CD4-positive, alpha-beta T cell treated with Interleukin-15 for 1 hour (primary cell): Measurements from ENCODE around the gene XPC.

Experiments
- DNase-seq: peaks from one replicate; pipeline ENCODE4 v3.0.0-alpha.2; 2020

XPC gene

GRCh38 chr3:14169871-14170270 lies 8.5 kb downstream of the XPC start:
- DNase-seq: no peak

- no peak for DNase-seq
Measured at GRCh38 chr3:14169435-14169834, 9.0 kb downstream of the XPC start.

DNA sequence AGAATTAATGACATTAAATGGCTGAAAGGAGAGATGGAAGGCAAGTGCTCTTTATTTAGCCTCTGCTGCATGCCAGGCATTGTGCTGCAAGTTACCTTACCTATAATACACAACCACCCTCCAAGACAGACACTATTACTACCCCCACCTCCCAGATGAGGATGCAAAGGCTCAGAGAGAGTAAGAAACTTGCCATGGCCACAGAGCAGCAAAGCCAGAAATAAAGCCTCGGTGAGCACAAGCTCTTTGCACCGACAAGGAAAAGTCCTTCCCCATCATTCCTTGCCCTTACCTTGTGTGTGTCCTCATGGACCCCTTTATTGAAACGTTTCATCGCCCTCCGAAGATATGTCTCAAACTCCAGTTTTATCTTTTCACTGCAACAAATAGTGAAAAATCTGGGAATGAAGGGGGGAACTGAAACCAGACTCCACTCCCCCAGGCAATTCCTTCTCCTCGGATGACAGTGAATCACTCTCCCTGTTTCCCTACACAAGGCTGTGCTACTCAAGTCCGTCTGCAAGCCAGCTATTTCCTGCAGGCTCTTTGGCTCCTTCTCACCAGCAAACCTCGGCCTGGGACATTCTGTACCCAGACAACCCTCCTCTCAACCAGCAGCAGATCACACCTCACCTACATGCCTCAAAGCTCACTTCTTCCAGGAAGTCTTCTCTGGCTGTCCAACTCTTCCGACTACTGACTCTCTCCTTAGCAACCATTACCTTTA lies 11.4 kb downstream of the XPC start:
- no peak for DNase-seq

- no peak for DNase-seq
Measured at GRCh38 chr3:14162178-14162577, 16.2 kb downstream of the XPC start.

DNA sequence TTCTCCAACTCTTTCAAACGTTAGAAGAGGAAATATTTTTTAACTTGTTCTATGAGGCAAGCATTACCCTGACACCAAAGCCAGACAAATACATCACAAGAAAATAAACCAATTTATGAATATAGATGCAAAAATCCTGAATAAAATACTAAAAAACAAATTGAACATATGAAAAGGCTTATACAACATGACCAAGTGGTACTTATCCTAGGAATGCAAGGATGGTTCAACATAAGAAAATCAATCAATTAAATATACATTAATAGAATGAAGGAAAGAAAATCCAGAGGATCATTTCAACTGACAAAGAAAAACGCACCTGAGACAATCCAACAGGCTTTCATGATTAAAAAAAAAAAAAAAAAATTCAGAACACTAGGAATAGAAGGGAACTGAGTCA lies 17.1 kb downstream of the XPC start:
- DNase-seq: no peak

DNA sequence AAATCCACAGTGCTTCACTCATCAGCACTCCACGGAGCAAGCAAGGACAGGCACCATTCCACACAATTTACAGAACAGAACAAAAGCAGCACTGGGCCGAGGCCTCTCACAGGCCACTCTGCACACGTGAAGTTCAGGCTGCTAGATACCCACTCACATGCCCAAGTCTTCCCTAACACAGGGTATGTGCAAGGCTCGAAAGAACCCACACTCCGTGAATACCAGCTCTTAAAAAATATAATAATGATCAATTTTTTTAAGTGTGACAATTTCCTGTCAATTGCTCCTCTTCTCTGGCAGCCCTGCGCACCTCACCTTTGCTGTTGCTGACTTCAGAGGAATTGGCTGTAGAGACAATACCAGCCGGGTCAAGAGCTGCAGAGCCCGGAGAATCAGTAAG lies 19.0 kb downstream of the XPC start:
- DNase-seq: no peak

- DNase-seq: no peak
Measured at GRCh38 chr3:14158370-14158769, 20.0 kb downstream of the XPC start.

- DNase-seq: no peak
Measured at GRCh38 chr3:14157951-14158350, 20.4 kb downstream of the XPC start.

DNA sequence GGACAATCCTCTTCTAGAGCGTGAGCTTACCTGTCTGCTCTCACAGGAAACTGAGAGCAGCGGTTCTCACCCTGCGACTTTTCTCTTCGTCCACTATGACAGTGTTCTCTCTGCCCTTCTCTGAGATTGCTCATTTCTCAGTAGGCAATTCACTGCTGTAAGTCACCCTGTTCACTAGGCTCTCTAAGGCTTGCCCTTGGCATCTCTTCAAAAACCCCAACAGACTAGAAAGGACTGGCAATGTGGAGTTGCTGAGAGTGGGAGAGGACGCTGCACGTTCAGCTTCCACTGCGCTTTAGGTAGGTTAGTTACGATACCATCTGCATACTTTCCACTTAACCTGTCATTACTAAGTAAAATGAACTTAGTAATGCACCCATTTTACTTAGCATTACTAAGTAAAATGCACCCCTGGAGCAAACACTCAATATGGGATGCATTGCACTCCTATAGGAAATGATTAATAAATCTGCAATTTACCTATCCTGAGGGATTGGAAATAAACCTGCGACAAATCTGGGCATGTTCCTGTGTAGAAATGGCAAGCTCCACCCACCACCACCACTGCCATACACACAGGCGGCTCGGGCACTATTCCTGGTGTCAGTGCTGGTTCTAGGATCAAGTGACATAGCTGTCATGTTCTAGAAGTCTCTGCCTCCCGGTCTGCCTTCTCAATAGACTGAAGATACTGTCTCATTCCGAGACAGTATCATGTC lies 21.4 kb downstream of the XPC start:
- no peak for DNase-seq

- no peak for DNase-seq
Measured at GRCh38 chr3:14156201-14156600, 22.2 kb downstream of the XPC start.

DNA sequence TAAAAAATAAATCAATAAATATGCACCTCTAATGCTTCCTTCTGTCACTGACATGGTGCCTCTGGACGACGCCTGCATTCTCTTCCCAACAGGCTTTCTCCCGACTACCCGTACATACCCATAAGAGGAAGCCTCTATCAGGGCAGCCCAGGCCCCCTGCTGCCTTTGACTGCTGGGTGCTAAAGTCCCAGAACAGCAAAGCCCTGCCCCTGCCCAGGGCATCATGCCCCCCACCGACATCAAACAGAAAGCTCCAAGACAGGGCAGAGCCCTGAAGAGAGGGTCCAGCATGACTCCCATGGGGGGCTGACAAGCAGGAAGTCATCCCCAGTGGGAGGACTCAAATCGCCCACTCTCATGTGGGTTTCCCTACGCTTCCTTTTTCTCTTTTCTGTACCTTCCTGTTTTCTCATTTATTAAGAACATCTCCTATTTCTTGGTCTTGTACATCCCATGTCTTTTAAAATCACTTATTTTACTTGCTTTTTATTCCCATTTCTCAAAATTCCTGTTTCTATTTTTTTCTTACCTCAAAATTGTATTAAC lies 23.4 kb downstream of the XPC start:
- DNase-seq: no peak

GRCh38 chr3:14154276-14154675 lies 24.1 kb downstream of the XPC start:
- DNase-seq: no peak

GRCh38 chr3:14153663-14154062 lies 24.7 kb downstream of the XPC start:
- DNase-seq: no peak

DNA sequence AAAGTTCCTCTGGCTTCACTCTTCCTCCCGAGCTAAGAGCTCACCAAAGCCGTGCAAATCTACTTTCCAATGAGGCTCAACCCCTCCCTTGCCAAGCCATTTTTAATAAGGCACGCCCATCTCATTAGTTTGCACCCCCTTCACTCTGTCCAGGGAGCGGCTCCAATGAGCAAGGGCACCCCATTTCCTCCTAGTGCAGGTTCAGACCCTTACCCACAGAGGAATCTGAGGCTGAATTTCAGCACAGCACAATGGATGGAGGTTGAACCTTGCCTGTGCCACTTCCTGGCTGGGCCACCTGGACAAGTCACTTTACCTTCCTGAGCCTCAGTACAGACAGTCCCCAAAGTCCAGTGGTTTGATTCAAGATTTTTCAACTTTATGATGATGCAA lies 25.4 kb downstream of the XPC start:
- DNase-seq: no peak

DNA sequence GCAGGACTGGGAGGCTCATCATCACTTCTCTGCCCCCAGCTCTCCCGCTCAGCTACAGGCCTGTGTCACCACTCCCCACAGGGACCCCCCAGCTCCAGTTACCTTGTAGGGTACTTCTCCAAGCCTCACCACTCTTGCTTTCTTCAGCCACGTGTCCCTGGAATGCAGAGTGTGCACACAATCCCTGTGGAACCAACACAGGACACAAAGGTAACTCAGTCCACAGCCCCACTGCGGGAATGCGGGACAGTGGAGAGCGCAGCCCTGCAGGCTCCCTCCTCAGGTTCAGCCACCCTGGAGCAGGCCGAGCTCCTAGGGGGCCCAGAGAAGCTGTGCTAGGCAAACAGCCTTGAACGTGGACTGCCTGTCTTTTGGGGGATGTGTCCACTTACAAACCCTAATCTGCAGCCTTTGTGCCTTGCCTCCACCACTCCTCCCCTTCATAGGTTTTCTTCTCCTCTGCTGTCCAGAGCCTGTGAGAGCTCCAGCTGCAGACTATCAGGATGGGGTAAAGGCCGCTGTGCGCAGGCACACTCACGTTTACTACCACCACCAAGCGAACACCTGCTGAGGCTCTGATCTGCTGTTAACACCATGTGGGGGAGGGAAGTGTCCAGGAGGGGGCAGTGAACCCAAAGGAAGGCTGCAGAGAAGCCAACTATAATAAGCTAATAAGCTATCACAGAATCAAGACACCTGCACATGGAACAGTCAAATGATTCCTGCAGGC lies 26.0 kb downstream of the XPC start:
- no peak for DNase-seq

DNA sequence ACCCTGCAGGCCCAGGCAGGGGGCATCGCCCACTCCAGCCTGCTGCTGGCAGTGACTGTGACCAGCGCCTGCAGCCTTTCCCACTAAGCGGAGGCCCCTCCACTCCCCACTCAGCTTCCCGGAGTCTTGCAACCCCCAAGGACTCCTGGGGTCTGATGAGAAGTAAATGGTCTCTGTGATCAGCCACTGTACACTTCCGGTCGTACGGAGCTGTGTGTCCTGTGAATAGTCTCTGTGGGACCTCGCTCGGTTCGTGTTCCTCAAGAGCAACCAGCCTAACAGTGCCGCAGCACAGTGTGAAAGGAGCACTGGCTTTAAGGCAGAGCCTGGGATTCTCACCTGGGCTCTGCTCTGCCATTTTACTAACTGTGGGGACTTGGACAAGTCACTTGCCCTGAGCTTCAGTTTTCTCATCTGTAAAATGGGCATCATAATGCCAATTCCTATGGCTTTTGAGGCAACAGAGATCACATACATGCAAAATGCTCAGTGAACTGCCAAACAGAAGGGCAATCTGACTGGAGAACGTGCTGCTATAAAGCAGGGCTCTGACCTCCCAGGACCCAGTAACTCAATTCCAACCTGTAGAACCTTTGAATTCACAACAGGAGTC lies 26.8 kb downstream of the XPC start:
- no peak for DNase-seq

GRCh38 chr3:14150491-14151230 lies 27.7 kb downstream of the XPC start:
- DNase-seq: no peak

DNA sequence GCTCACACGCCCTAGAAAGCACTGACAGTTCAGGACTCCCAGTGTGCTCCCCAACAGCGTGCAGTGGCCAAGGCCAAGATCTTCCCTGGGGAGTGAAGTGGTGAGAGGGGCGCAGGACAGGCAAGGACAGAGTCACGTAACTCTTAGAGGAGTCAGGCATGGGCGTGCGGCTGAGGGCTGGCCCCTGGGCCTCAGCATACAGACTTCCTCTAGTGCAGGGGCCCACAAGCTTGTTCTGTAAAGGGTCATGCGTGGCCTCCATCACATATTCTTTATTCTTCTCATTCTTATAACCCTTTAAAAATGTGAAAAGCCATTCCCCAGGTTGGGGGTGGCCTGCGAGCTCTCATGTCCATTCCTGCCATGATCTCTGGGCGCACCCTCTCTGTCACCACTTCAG lies 28.3 kb downstream of the XPC start:
- no peak for DNase-seq

DNA sequence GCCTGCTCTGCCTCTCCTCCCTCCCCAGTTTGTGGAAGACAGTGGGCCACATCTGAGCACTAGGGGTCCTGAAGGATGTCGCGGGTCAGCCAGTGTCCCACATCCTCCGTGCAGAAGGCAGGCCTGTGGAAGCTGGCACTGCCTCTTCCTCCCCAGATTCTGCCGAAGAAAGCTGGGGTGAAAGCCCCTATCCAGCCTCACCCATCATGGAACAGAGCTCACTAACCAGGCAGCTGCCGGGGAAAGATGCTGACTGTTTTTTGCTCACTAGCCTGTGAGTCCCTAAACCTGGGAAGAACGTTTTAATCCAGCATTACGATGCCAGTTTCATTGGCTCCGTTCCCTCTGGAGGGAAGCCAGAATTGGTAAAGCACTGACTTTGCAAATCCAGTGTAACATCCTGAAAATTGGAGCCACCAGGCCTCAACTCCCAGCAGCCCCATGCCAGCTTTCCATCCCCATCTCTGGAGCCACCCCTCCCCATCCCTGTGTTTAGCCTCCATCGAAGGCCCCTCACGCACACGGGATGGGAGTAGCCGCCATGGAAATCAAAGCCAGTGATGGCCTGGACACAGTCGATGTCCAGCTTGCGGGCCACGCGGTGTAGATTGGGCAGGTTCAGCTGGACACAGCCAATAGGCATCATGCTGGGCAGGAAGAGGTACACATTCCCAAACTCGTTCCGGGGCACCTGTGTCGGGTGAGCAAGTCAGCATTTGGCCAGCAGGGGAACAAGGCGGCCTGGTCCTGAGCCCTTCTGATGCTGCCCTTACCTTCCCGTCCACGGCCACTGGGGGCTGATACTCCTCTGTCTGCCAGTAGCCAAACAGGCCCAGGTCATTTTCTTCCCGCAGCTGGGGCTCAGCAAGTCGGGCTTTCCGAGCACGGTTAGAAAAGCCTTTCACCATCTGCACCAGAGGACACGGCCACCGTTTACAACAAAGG lies 30.1 kb downstream of the XPC start:
- DNase-seq: no peak

GRCh38 chr3:14147617-14148016 lies 30.8 kb downstream of the XPC start:
- DNase-seq: no peak

- no peak for DNase-seq
Measured at GRCh38 chr3:14147066-14147435, 31.4 kb downstream of the XPC start.
